ENCODE measurements around the gene E2F3.

E2F3 gene

GRCh38 chr6:20417819-20418218 lies 16.1 kb downstream of the E2F3 start:
- intact Hi-C loops (cut with DNase I), result loop anchor here (10.0 kb wide), 1 partner anchor 97 kb away; no protein-coding TSS in a partner anchor
- DNase-seq, result no peak

GRCh38 chr6:20426177-20427082 lies 24.8 kb downstream of the E2F3 start:
- intact Hi-C loops (cut with DNase I), result no loop called here
- DNase-seq, result no peak

- no peak for DNase-seq
- intact Hi-C loops (cut with DNase I), result no loop called here
Observed at GRCh38 chr6:20427856-20428255, 26.2 kb downstream of the E2F3 start.

GRCh38 chr6:20432692-20433091 lies 31.0 kb downstream of the E2F3 start:
- intact Hi-C loops (cut with DNase I), result no loop called here
- DNase-seq, result no peak

- intact Hi-C loops (cut with DNase I), result no loop called here
- no peak for DNase-seq
Observed at GRCh38 chr6:20433321-20433720, 31.6 kb downstream of the E2F3 start.

- DNase-seq, result no peak
- intact Hi-C loops (cut with DNase I), result no loop called here
Observed at GRCh38 chr6:20433929-20434328, 32.2 kb downstream of the E2F3 start.

- DNase-seq, result no peak
- intact Hi-C loops (cut with DNase I), result no loop called here
Observed at GRCh38 chr6:20434766-20435165, 33.1 kb downstream of the E2F3 start.

- no peak for DNase-seq
- intact Hi-C loops (cut with DNase I), result no loop called here
Observed at GRCh38 chr6:20436719-20437118, 35.0 kb downstream of the E2F3 start.

GRCh38 chr6:20437639-20438038 lies 36.0 kb downstream of the E2F3 start:
- no peak for DNase-seq
- intact Hi-C loops (cut with DNase I), result no loop called here

GRCh38 chr6:20438462-20439070 lies 36.9 kb downstream of the E2F3 start:
- intact Hi-C loops (cut with DNase I), result no loop called here
- no peak for DNase-seq

GRCh38 chr6:20439558-20439957 lies 37.9 kb downstream of the E2F3 start:
- intact Hi-C loops (cut with DNase I), result no loop called here
- no peak for DNase-seq

- intact Hi-C loops (cut with DNase I), result no loop called here
- DNase-seq, result no peak
Observed at GRCh38 chr6:20440296-20440695, 38.6 kb downstream of the E2F3 start.

- DNase-seq, result no peak
- intact Hi-C loops (cut with DNase I), result no loop called here
Observed at GRCh38 chr6:20441236-20441635, 39.6 kb downstream of the E2F3 start.

- no peak for DNase-seq
- intact Hi-C loops (cut with DNase I), result no loop called here
Observed at GRCh38 chr6:20441921-20442320, 40.2 kb downstream of the E2F3 start.

GRCh38 chr6:20444786-20445271 lies 43.1 kb downstream of the E2F3 start:
- no peak for DNase-seq
- intact Hi-C loops (cut with DNase I), result no loop called here

- DNase-seq, result no peak
- intact Hi-C loops (cut with DNase I), result no loop called here
Observed at GRCh38 chr6:20447157-20447556, 45.5 kb downstream of the E2F3 start.

GRCh38 chr6:20447581-20448132 lies 46.0 kb downstream of the E2F3 start:
- DNase-seq, result no peak
- intact Hi-C loops (cut with DNase I), result no loop called here

- intact Hi-C loops (cut with DNase I), result no loop called here
- no peak for DNase-seq
Observed at GRCh38 chr6:20448828-20449227, 47.1 kb downstream of the E2F3 start.

GRCh38 chr6:20454204-20454824 lies 52.6 kb downstream of the E2F3 start:
- DNase-seq, result no peak
- intact Hi-C loops (cut with DNase I), result no loop called here
